ENCODE data around the gene SLC29A1. TPM values are rescaled to one million over a fixed set of nuclear protein-coding genes. Genes with fewer than 3 reads are reported as not detected.
"Not testable (repeated sequence)": the region's sequence is repeated elsewhere in the genome, so short reads cannot be mapped to it uniquely, and the experiment has no call there.

Gene SLC29A1
- total RNA-seq, 2 experiments from 2014 or later: 47.6 to 50.0 TPM

DNA sequence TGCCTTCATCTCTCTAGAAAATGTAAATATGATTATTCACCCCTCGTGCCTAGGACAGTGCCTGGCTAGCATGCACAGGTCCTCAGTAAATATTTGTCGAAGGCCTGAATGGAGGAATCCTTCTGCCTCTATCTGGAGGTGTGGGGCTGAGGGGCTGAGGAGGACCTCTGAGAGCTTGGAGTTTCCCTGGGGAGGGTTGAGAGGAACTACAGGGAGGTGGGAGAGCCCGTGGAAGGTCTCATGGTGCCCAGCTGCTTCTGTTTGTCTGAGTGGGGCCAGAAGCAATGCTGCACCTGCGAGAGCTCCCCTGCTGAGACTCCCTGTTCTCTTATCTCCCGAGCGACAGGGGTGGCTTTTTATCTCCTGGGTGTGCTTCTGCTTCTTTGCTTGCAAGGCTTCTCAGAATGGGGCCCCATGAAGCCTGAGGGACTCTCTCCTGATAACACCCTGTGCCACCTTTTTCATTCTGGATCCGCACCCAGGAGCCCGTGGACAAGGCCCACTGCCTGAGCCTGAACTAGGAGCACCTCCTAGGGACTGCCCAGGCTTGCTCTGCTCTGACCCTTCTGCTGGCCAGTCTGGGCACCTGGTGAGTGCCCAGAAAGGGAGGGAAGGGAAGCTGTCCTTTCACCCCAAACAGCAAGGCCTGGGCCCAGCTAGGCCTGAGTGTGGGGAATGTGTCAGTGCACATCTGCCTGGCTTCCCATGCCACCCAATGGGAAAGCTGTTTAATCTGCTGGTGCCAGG, 2.4 kb downstream of the SLC29A1 start:
- Mint-ChIP-seq H3K4me1 (ENCODE audit: low read depth) (peaks cover 31% of the 10 kb centered on the region), H3K36me3 (peaks cover 29% of the 10 kb centered on the region), H3K27me3 (no peaks in the 10 kb centered on the region), H3K4me3 (peak overlapping the region; percentile 29), H3K9me3 (no peaks in the 10 kb centered on the region), H3K27ac (no peak overlapping the region)
- POLR2A ChIA-PET: interaction anchor here (1.4 to 5.1 kb wide), 3 partner anchors 12 to 29 kb away, joined by 6 to 93 read pairs (median 12); partner anchors contain the start of gene HSP90AB1
- no peak for DNase-seq
- CTCF ChIA-PET: interaction anchor here (1.0 to 4.0 kb wide), 6 partner anchors 10 to 79 kb away, joined by 3 to 31 read pairs (median 4); no protein-coding TSS in a partner anchor
- intact Hi-C loops (cut with micrococcal nuclease): no loop called here

DNA sequence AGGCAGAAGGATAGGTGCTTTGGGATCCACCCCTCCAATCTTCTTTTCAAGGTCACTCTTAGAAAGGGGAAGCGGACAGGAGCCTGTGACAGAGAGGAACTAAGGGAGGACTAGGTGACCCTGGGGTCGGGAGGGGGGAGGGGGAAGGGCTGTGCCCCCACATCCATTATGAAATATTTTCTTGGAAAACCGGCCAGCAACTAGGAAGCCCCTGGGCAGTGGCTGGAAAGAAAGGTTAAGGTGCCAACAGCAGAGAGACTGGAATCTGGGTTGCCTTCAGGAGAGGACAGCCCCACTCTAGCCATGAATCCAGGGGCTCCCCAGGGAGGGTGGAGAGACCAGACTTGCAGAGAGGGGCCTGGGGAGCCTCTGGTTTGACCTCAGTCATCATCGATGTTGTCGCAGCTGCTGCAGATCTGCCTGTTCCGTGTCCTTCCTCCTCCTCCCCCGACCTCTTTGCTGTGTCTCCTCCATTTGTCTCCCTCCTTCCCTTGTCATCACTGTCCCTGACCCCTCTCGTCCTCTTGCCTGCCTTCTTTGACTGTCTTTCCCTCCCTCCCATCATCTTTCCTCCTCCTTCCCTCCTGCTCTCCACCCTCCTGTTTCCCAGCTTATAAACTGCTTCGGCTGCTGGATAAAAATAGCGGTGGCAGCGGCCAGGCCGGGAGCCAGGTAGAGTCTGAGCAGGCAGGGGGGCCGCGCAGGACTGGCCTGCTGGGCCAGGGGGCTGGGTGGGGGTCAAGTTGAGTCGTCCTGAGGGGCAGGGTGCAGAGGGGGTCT, 3.2 kb downstream of the SLC29A1 start:
- H3K9me3 Mint-ChIP-seq: no peaks in the 10 kb centered on the region
- ChIA-PET CTCF (interaction anchor here (1.0 to 3.7 kb wide), 2 partner anchors 9 to 53 kb away, joined by 3 to 31 read pairs; no protein-coding TSS in a partner anchor), POLR2A (interaction anchor here (0.9 to 1.2 kb wide), 2 partner anchors 10 to 16 kb away, joined by 3 to 4 read pairs; no protein-coding TSS in a partner anchor)
- intact Hi-C loops (cut with micrococcal nuclease): no loop called here
- no peaks in the 10 kb centered on the region for H3K27me3 Mint-ChIP-seq
- H3K36me3 Mint-ChIP-seq: peaks cover 36% of the 10 kb centered on the region
- peaks cover 25% of the 10 kb centered on the region for H3K4me1 Mint-ChIP-seq (ENCODE audit: low read depth)
- no peak overlapping the region for H3K4me3 Mint-ChIP-seq
- DNase-seq: no peak
- no peak overlapping the region for H3K27ac Mint-ChIP-seq

DNA sequence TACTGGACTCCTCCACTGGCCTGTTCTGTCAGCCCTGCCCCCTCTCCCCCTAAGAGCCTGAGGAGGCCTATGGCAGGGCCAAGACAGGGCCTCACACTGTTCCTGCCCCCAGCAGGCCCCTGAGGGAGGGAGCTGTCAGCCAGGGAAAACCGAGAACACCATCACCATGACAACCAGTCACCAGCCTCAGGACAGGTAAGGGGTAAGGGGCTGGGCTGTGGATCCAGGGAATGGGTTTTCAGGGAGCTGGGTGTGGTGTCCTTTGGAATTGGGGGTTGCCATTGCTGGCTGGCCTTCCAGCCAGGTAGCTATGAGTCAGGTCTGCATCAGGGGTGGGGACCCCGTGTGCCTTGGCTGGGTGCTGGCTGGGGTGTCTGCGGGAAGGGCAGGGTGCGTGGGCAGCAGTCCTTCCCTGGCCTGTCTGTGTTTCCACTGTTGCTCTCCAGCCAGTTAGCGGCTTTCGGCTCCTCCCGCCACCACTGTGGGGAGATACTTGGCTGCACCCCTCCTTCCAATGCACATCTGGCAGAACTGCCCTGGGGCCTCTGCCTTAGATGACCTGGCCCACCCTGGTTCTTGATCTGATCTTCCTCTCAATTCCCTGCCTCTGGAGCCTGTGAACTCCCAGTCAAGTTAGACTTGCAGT, 3.9 kb downstream of the SLC29A1 start:
- POLR2A ChIA-PET: interaction anchor here (0.9 to 1.2 kb wide), 2 partner anchors 10 to 15 kb away, joined by 3 to 4 read pairs; no protein-coding TSS in a partner anchor
- Mint-ChIP-seq H3K4me3 (no peak overlapping the region), H3K27ac (no peak overlapping the region), H3K36me3 (peaks cover 41% of the 10 kb centered on the region), H3K4me1 (ENCODE audit: low read depth) (peaks cover 20% of the 10 kb centered on the region), H3K27me3 (no peaks in the 10 kb centered on the region), H3K9me3 (no peaks in the 10 kb centered on the region)
- DNase-seq: no peak
- CTCF ChIA-PET: no interaction called here
- intact Hi-C loops (cut with micrococcal nuclease): no loop called here

DNA sequence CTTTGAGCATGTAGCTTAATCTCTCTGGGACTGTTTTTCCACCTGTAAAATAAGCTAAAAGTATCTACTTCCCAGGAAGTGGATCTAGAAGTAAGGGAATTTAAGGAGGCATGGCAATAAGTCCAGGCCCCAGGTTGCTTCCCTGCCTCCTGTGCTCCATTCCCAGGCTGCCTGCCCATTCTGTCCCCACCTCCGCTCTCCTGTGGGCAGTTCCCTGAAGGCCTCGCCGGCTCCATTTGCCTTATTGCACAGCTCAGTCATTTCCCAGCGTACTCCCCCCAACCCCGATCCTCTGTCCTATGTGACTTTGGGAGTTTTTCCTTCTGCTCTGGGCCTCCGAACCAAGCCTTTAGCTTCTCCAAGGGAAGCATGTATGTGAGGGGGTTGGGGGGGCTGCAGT, 4.6 kb downstream of the SLC29A1 start:
- POLR2A ChIA-PET: interaction anchor here (1.1 kb wide), 1 partner anchor 20 kb away, joined by 3 read pairs; no protein-coding TSS in a partner anchor
- DNase-seq: no peak
- intact Hi-C loops (cut with micrococcal nuclease): no loop called here
- H3K9me3 Mint-ChIP-seq: no peaks in the 10 kb centered on the region
- H3K36me3 Mint-ChIP-seq: peaks cover 44% of the 10 kb centered on the region
- peaks cover 13% of the 10 kb centered on the region for H3K4me1 Mint-ChIP-seq (ENCODE audit: low read depth)
- CTCF ChIA-PET: no interaction called here
- no peak overlapping the region for H3K27ac Mint-ChIP-seq
- no peak overlapping the region for H3K4me3 Mint-ChIP-seq
- no peaks in the 10 kb centered on the region for H3K27me3 Mint-ChIP-seq

DNA sequence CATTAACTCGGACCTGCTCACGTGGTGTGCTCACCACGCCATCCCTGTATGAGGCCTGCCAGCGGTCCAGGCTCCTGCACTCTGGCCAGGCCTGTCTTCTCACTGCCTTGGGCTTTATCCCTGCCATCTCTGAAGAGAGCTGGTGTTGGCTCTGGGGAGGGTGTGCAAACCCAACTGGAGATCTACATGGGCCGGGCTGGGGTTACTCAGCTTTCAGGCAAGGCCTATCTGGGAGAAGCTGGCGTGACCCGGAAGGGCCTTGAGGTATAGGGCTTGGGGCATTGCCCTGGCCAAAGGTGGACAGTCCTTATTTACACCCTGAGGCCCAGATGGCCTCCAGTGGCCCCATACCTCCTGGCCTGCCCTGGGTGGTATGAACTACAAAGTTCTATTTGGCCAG, 5.0 kb downstream of the SLC29A1 start:
- intact Hi-C loops (cut with micrococcal nuclease): no loop called here
- CTCF ChIA-PET: no interaction called here
- H3K9me3 Mint-ChIP-seq: no peaks in the 10 kb centered on the region
- peaks cover 12% of the 10 kb centered on the region for H3K4me1 Mint-ChIP-seq (ENCODE audit: low read depth)
- no peak for DNase-seq
- H3K4me3 Mint-ChIP-seq: no peak overlapping the region
- H3K27ac Mint-ChIP-seq: no peak overlapping the region
- peaks cover 44% of the 10 kb centered on the region for H3K36me3 Mint-ChIP-seq
- no peaks in the 10 kb centered on the region for H3K27me3 Mint-ChIP-seq
- POLR2A ChIA-PET: interaction anchor here (1.1 kb wide), 1 partner anchor 19 kb away, joined by 3 read pairs; no protein-coding TSS in a partner anchor

DNA sequence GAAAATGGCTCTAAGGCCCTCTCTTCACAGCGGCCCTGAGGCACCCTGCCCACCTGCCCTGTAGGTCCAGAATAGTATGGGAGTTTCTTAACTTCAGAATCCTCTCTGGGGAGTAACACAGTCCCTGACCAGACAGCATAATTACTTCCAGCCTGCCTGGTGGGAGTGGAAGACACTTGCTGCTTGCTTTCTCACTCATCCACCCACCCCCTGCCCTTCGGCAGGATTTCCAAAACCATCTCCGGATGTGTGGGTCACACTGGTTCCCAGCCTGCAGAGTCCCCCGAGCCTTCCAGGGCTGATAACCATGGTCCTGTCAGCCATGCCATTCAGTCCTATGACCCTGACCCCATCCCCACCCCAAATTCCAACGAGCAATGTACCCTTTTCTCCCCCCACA, 5.4 kb downstream of the SLC29A1 start:
- intact Hi-C loops (cut with micrococcal nuclease): no loop called here
- no peaks in the 10 kb centered on the region for H3K27me3 Mint-ChIP-seq
- ChIA-PET POLR2A (interaction anchor here (1.1 kb wide), 1 partner anchor 19 kb away, joined by 3 read pairs; no protein-coding TSS in a partner anchor), CTCF (no interaction called here)
- peaks cover 48% of the 10 kb centered on the region for H3K36me3 Mint-ChIP-seq
- H3K9me3 Mint-ChIP-seq: no peaks in the 10 kb centered on the region
- H3K27ac Mint-ChIP-seq: no peak overlapping the region
- DNase-seq: no peak
- H3K4me3 Mint-ChIP-seq: no peak overlapping the region
- peaks cover 12% of the 10 kb centered on the region for H3K4me1 Mint-ChIP-seq (ENCODE audit: low read depth)

DNA sequence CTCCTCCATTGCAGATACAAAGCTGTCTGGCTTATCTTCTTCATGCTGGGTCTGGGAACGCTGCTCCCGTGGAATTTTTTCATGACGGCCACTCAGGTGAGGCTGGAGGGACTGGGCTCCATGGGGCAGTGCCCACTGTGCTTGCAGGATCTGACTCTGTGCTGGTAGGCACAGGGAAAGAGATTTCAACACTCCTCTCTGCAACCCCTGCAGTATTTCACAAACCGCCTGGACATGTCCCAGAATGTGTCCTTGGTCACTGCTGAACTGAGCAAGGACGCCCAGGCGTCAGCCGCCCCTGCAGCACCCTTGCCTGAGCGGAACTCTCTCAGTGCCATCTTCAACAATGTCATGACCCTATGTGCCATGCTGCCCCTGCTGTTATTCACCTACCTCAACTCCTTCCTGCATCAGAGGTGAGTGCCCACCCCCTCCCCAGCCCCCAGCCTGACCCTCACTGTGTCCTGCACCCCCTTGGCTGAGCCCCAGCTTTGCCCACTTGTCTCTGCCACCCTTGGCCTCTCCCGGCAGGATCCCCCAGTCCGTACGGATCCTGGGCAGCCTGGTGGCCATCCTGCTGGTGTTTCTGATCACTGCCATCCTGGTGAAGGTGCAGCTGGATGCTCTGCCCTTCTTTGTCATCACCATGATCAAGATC, 6.1 kb downstream of the SLC29A1 start:
- ChIA-PET POLR2A (no interaction called here), CTCF (interaction anchor here (0.7 kb wide), 1 partner anchor 76 kb away, joined by 3 read pairs; no protein-coding TSS in a partner anchor)
- H3K9me3 Mint-ChIP-seq: no peaks in the 10 kb centered on the region
- H3K27me3 Mint-ChIP-seq: no peaks in the 10 kb centered on the region
- H3K27ac Mint-ChIP-seq: no peak overlapping the region
- peaks cover 48% of the 10 kb centered on the region for H3K36me3 Mint-ChIP-seq
- H3K4me3 Mint-ChIP-seq: no peak overlapping the region
- peaks cover 8% of the 10 kb centered on the region for H3K4me1 Mint-ChIP-seq (ENCODE audit: low read depth)
- intact Hi-C loops (cut with micrococcal nuclease): no loop called here
- DNase-seq: no peak

DNA sequence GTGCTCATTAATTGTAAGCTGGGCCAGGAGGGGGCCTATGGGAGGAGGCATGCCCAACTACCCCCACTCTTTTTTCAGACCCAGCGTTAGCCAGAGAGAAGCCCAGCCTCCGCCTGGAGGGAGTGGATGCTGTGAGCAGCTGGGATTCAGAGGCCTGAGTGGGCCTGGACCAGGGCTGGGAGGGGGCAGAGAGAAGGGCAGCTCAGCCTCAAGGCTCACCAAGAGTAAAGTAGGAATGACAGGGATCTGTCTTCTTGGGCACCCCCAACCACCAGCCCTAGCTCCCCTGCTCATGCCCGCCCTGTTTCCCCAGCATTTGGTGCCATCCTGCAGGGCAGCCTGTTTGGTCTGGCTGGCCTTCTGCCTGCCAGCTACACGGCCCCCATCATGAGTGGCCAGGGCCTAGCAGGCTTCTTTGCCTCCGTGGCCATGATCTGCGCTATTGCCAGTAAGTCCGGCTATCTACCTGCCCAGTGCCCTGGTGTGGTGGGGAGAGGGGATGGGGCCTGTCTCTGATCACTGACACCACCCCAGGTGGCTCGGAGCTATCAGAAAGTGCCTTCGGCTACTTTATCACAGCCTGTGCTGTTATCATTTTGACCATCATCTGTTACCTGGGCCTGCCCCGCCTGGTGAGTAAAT, 6.8 kb downstream of the SLC29A1 start:
- Mint-ChIP-seq H3K4me3 (no peak overlapping the region), H3K9me3 (no peaks in the 10 kb centered on the region), H3K36me3 (peaks cover 46% of the 10 kb centered on the region), H3K4me1 (ENCODE audit: low read depth) (peaks cover 3% of the 10 kb centered on the region), H3K27me3 (no peaks in the 10 kb centered on the region), H3K27ac (no peak overlapping the region)
- CTCF ChIA-PET: interaction anchor here (0.7 kb wide), 1 partner anchor 75 kb away, joined by 3 read pairs; no protein-coding TSS in a partner anchor
- POLR2A ChIA-PET: no interaction called here
- intact Hi-C loops (cut with micrococcal nuclease): no loop called here
- DNase-seq: no peak

DNA sequence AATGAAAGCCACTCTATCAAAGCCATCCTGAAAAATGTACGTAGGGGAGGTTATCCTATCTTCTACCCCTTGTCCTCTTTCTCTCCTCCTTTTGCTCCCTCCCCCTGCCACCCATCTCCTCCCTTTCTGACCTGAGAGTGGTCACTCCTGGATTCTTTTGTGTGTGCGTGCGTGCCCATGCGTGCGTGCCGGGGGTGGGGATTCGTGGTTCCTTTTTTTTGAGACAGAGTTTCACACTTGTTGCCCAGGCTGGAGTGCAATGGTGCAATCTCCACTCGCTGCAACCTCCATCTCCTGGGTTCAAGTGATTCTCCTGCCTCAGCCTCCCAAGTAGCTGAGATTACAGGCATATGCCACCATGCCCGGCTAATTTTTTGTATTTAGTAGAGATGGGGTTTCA, 8.0 kb downstream of the SLC29A1 start:
- DNase-seq; POLR2A ChIA-PET; H3K4me3 Mint-ChIP-seq; H3K9me3 Mint-ChIP-seq; intact Hi-C loops (cut with micrococcal nuclease); H3K4me1 Mint-ChIP-seq (ENCODE audit: low read depth); CTCF ChIA-PET; H3K27ac Mint-ChIP-seq; H3K27me3 Mint-ChIP-seq: not testable (repeated sequence)
- peaks cover 50% of the 10 kb centered on the region for H3K36me3 Mint-ChIP-seq

DNA sequence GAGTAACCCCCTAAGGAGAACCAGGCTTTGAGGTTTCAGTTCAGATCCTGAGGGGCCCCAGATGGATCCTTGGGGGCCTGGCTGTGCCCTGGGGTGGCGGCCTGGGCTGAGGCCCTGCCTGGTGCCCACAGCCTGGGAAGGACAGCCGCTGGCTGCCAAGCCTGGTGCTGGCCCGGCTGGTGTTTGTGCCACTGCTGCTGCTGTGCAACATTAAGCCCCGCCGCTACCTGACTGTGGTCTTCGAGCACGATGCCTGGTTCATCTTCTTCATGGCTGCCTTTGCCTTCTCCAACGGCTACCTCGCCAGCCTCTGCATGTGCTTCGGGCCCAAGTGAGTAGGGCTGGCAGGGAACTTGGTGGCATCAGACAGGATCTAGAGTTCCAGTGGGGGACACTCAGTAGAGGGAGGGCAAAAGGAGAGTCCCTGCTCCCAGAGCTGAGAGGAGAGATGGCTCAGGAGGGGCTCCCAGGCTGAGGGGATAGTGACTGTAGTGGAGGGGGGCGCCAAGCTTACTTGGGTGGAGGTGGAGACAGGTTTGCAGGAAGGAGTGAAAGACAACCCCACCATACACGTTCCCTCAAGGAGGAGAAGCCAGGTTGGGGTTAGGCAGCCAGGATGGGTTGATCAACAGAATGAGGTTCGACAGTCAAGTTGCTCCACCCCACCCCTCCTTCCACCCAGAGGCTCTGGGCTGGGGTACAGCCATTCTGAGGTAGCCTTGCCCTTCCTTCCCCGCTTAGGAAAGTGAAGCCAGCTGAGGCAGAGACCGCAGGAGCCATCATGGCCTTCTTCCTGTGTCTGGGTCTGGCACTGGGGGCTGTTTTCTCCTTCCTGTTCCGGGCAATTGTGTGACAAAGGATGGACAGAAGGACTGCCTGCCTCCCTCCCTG, 9.5 kb downstream of the SLC29A1 start:
- Mint-ChIP-seq H3K9me3 (no peaks in the 10 kb centered on the region), H3K4me3 (no peak overlapping the region), H3K27me3 (no peaks in the 10 kb centered on the region), H3K4me1 (ENCODE audit: low read depth) (peaks cover 15% of the 10 kb centered on the region), H3K36me3 (peaks cover 44% of the 10 kb centered on the region), H3K27ac (no peak overlapping the region)
- intact Hi-C loops (cut with micrococcal nuclease): no loop called here
- ChIA-PET POLR2A (no interaction called here), CTCF (interaction anchor here (0.9 to 1.8 kb wide), 3 partner anchors 9 to 136 kb away, joined by 3 to 9 read pairs (median 4); no protein-coding TSS in a partner anchor)
- no peak for DNase-seq
